A549 (cell line): ENCODE measurements around the gene KRT17. TPM values are rescaled to one million over a fixed set of nuclear protein-coding genes. Genes with fewer than 3 reads are reported as not detected.

Experiments
- ATAC-seq, 2 experiments: fragments of 200-7000 bp in 1 of 2; fragments of >200 bp in 1 of 2; cut with Nextera tagmentation in 1 of 2; cut with Tn5 transposase in 1 of 2; 3 replicates each; pipeline versions ENCODE4 v1.8.0 to v1.9.1; 2018 to 2020; ENCODE audit warnings: mild to moderate bottlenecking in 1 of 2, moderate library complexity in 1 of 2
- CTCF ChIA-PET: fragments of 300-600 bp; sonication (Branson Sonifier 250); formaldehyde crosslinking; extraction: SDS; loops from one replicate; lab custom pipeline; 2021; ENCODE audit warnings: antibody characterized with exemption, inconsistent platforms; lab: Yijun Ruan, JAX
- POLR2A ChIA-PET: fragments of 350-600 bp; formaldehyde crosslinking; extraction: SDS; loops from one replicate; lab custom pipeline; 2021; ENCODE audit warnings: antibody characterized with exemption, inconsistent platforms; lab: Yijun Ruan, JAX
- DNase-seq, 2 experiments: peaks; one replicate each; pipeline versions ENCODE4 v3.0.0 to v3.0.0-alpha.2; 2011 to 2016; ENCODE audit warnings: low read depth in 1 of 2, low spot score in 1 of 2
- FAIRE-seq: peaks from 2 replicates; lab custom pipeline; 2011; peaks lifted over from hg19 to GRCh38; lab: Jason Lieb, UNC
- H3K27ac ChIP-seq, 2 experiments: fragments of >200 bp; sonication (Bioruptor Twin); formaldehyde crosslinking; 3 replicates each; pipeline ENCODE4 v1.5.1; 2016 to 2017
- H3K4me1 ChIP-seq: fragments of >200 bp; sonication (Bioruptor Twin); formaldehyde crosslinking; 3 replicates; pipeline ENCODE4 v1.6.1; 2016
- H3K4me2 ChIP-seq: fragments of >200 bp; sonication (Bioruptor Twin); formaldehyde crosslinking; 3 replicates; pipeline ENCODE4 v1.6.1; 2016
- H3K4me3 ChIP-seq: fragments of >200 bp; sonication (Bioruptor Twin); formaldehyde crosslinking; 3 replicates; pipeline ENCODE4 v1.5.1; 2016
- H3K9me3 ChIP-seq: fragments of >200 bp; sonication (Bioruptor Twin); formaldehyde crosslinking; 3 replicates; pipeline ENCODE4 v1.6.1; 2016
- BCL3 ChIP-seq: fragments of >200 bp; sonication (Bioruptor Twin); formaldehyde crosslinking; IDR thresholded peaks from 3 replicates; pipeline ENCODE4 v1.6.1; 2016
- BHLHE40 ChIP-seq: IDR thresholded peaks from 2 replicates; pipeline ENCODE4 v1.6.1; 2012; ENCODE audit warnings: low read depth, low read length, inconsistent platforms
- CTCF ChIP-seq: fragments of >200 bp; sonication (Bioruptor Twin); formaldehyde crosslinking; IDR thresholded peaks from 3 replicates; pipeline ENCODE4 v1.5.1; 2016
- EHF ChIP-seq: fragments of 250-450 bp; sonication (Bioruptor Pico); IDR thresholded peaks from 2 replicates; pipeline ENCODE4 v1.5.0; 2020; ENCODE audit warnings: mild to moderate bottlenecking
- EHMT2 ChIP-seq: fragments of 200-600 bp; sonication (generic); IDR thresholded peaks from 2 replicates; pipeline ENCODE4 v1.6.1; 2016; ENCODE audit warnings: antibody characterized with exemption, low read depth, mild to moderate bottlenecking, moderate library complexity
- ELK1 ChIP-seq: fragments of 150-350 bp; IDR thresholded peaks from 2 replicates; pipeline ENCODE4 v1.6.1; 2014; ENCODE audit warnings: low read depth, mild to moderate bottlenecking, low read length
- HES2 ChIP-seq: fragments of >200 bp; sonication (Bioruptor Twin); formaldehyde crosslinking; IDR thresholded peaks from 2 replicates; pipeline ENCODE4 v1.6.1; 2016
- HEYL ChIP-seq: fragments of 250-450 bp; sonication (Bioruptor Pico); IDR thresholded peaks from 2 replicates; pipeline ENCODE4 v1.8.0; 2021; ENCODE audit warnings: mild to moderate bottlenecking, moderate library complexity
- HMGXB4 ChIP-seq: fragments of 250-450 bp; sonication (Bioruptor Pico); IDR thresholded peaks from 2 replicates; pipeline ENCODE4 v1.5.0; 2021; ENCODE audit warnings: mild to moderate bottlenecking, moderate library complexity, borderline replicate concordance
- HOXB13 ChIP-seq: fragments of 250-450 bp; sonication (Bioruptor Pico); IDR thresholded peaks from 2 replicates; pipeline ENCODE4 v1.5.0; 2020; ENCODE audit warnings: low read depth, mild to moderate bottlenecking, moderate library complexity
- JUN ChIP-seq, 2 experiments: fragments of >200 bp; sonication (Bioruptor Twin); formaldehyde crosslinking; IDR thresholded peaks; 2 replicates in 1 of 2; 3 replicates in 1 of 2; pipeline ENCODE4 v1.6.1; 2016 to 2017
- JUNB ChIP-seq: fragments of >200 bp; sonication (Bioruptor Twin); formaldehyde crosslinking; IDR thresholded peaks from 2 replicates; pipeline ENCODE4 v1.6.1; 2016
- KDM1A ChIP-seq: fragments of 200-600 bp; sonication (generic); IDR thresholded peaks from 2 replicates; pipeline ENCODE4 v1.6.1; 2016; ENCODE audit warnings: low read depth, mild to moderate bottlenecking
- MYC ChIP-seq: IDR thresholded peaks from 2 replicates; pipeline ENCODE4 v1.6.1; 2012; ENCODE audit warnings: mild to moderate bottlenecking, inconsistent platforms, low read length, improper control_type of control experiment, borderline replicate concordance
- NPAS2 ChIP-seq: fragments of 250-450 bp; sonication (Bioruptor Pico); IDR thresholded peaks from 2 replicates; pipeline ENCODE4 v1.8.0; 2022; ENCODE audit warnings: mild to moderate bottlenecking, moderate library complexity, borderline replicate concordance
- NR3C1 ChIP-seq: fragments of >200 bp; sonication (Bioruptor Twin); formaldehyde crosslinking; IDR thresholded peaks from 3 replicates; pipeline ENCODE4 v1.6.1; 2017
- POLR2A ChIP-seq: IDR thresholded peaks from 2 replicates; pipeline ENCODE4 v1.6.1; 2012; ENCODE audit warnings: mild to moderate bottlenecking, low read length
- POLR2AphosphoS2 ChIP-seq: conservative IDR thresholded peaks from 2 replicates; pipeline ENCODE4 v1.6.1; 2012; ENCODE audit warnings: low read length, improper control_type of control experiment, inconsistent platforms
- RAD21 ChIP-seq, 2 experiments: fragments of >200 bp in 1 of 2; sonication (Bioruptor Twin) in 1 of 2; formaldehyde crosslinking in 1 of 2; IDR thresholded peaks in 1 of 2; conservative IDR thresholded peaks in 1 of 2; 2 replicates in 1 of 2; 3 replicates in 1 of 2; pipeline ENCODE4 v1.6.1; 2012 to 2018; ENCODE audit warnings: inconsistent platforms in 1 of 2
- RARB ChIP-seq: fragments of 250-450 bp; sonication (Bioruptor Pico); IDR thresholded peaks from 2 replicates; pipeline ENCODE4 v1.8.0; 2021; ENCODE audit warnings: mild to moderate bottlenecking, moderate library complexity
- RCOR1 ChIP-seq: fragments of 150-350 bp; IDR thresholded peaks from 2 replicates; pipeline ENCODE4 v1.6.1; 2014; ENCODE audit warnings: antibody characterized with exemption, low read length, low read depth
- REST ChIP-seq: fragments of 200-600 bp; sonication (generic); IDR thresholded peaks from 2 replicates; pipeline ENCODE4 v1.6.1; 2016; ENCODE audit warnings: antibody characterized with exemption, mild to moderate bottlenecking, moderate library complexity
- RNF2 ChIP-seq: fragments of 200-600 bp; sonication (generic); IDR thresholded peaks from 2 replicates; pipeline ENCODE4 v1.6.1; 2016; ENCODE audit warnings: low read depth, mild to moderate bottlenecking, antibody characterized with exemption, moderate library complexity, borderline replicate concordance
- SREBF2 ChIP-seq: fragments of 450-650 bp; IDR thresholded peaks from 2 replicates; pipeline ENCODE4 v1.6.1; 2014; ENCODE audit warnings: mild to moderate bottlenecking, moderate library complexity
- ZFP36 ChIP-seq: fragments of 450-650 bp; IDR thresholded peaks from 2 replicates; pipeline ENCODE4 v1.6.1; 2014; ENCODE audit warnings: borderline replicate concordance; ENCODE audit not compliant: partially characterized antibody
- WGBS: methylation state at CpG from one replicate; pipeline ENCODE4 v1.1.6; 2017; ENCODE audit errors: missing lambda C conversion rate; 5-methylcytosine and 5-hydroxymethylcytosine counted together
- polyA plus RNA-seq, 4 experiments: library from polyadenylated mRNA; depleted of rRNA in 3 of 4; stranded (reverse); fragments of >200 nt; fragmentation: RNase III in 1 of 4; extraction: RNeasy Plus Mini Kit Qiagen cat#74134 plus additional on column Dnase treatment in 1 of 4; gene quantifications; 2 replicates in 3 of 4; 3 replicates in 1 of 4; pipeline ENCODE4 v1.2.3, GENCODE V29; 2011 to 2017

Gene KRT17
- polyA plus RNA-seq, 2 of the 4 experiments (the other 2 are of a cell fraction), result 0.43 to 1.2 TPM

GRCh38 chr17:41589301-41589700, 35.1 kb downstream of the KRT17 start:
- ChIA-PET CTCF (interaction anchor here (1.0 to 2.1 kb wide), 5 partner anchors 10 to 786 kb away, joined by 3 to 6 read pairs (median 5); no protein-coding TSS in a partner anchor), POLR2A (no interaction called here)
- DNase-seq, result no peak
- WGBS, result 46% methylated on average over 3 of the region's 3 CpGs
- H3K27ac ChIP-seq, result no peak overlapping the region
- FAIRE-seq, result no peak
- no peak overlapping the region for H3K4me2 ChIP-seq
- TF ChIP-seq RCOR1, result no peak
- TF ChIP-seq CTCF, result no peak
- no peak for TF ChIP-seq KDM1A
- TF ChIP-seq NR3C1, result no peak
- TF ChIP-seq HEYL (CRISPR knock-in tag), result no peak
- no peak for TF ChIP-seq JUN (IDR thresholded peaks at IDR 0.05)
- no peak for TF ChIP-seq HOXB13 (CRISPR knock-in tag)
- no peak for TF ChIP-seq NPAS2
- H3K4me1 ChIP-seq, result no peaks in the 10 kb centered on the region
- ATAC-seq, result no peak; a peak in 2 of 6 replicates
- H3K9me3 ChIP-seq, result no peaks in the 10 kb centered on the region
- no peak overlapping the region for H3K4me3 ChIP-seq

GRCh38 chr17:41588126-41588810, 36.1 kb downstream of the KRT17 start:
- TF ChIP-seq MYC, result no peak
- no peak for TF ChIP-seq ELK1
- no peak for TF ChIP-seq BHLHE40
- no peak for TF ChIP-seq EHMT2
- TF ChIP-seq RAD21 (conservative IDR thresholded peaks at IDR 0.05 in 1 of 2, IDR thresholded peaks at IDR 0.05 in 1 of 2), result no peak
- TF ChIP-seq POLR2AphosphoS2, result no peak
- no peak for TF ChIP-seq RARB (CRISPR knock-in tag)
- TF ChIP-seq RNF2, result no peak
- no peak for TF ChIP-seq JUNB
- no peak for TF ChIP-seq SREBF2
- TF ChIP-seq ZFP36, result no peak
- TF ChIP-seq NPAS2, result no peak
- TF ChIP-seq EHF, result no peak
- no peak for TF ChIP-seq REST
- no peak for TF ChIP-seq HES2
- no peak for TF ChIP-seq HMGXB4 (CRISPR knock-in tag)
- no peak for TF ChIP-seq POLR2A
- no peak for TF ChIP-seq BCL3
- Histone ChIP-seq H3K4me2 (no peak overlapping the region), H3K27ac (no peak overlapping the region), H3K9me3 (no peaks in the 10 kb centered on the region), H3K4me3 (no peak overlapping the region), H3K4me1 (no peaks in the 10 kb centered on the region)
- no peak for DNase-seq
- 34% methylated on average over 4 of the region's 8 CpGs for WGBS
- CTCF ChIA-PET, result interaction anchor here (0.7 to 1.5 kb wide), 7 partner anchors 9 to 785 kb away, joined by 3 to 6 read pairs (median 3); no protein-coding TSS in a partner anchor
- no peak for ATAC-seq
- no peak for FAIRE-seq
- POLR2A ChIA-PET, result no interaction called here
